KMS-11 (cell line): Measurements from ENCODE around the gene TREH.

Experiments
- H2AFZ ChIP-seq: fragments of 200-600 bp; sonication (generic); 2 replicates; pipeline ENCODE4 v1.6.1; 2016; ENCODE audit warnings: antibody characterized with exemption, mixed run types, low read depth
- H3K27ac ChIP-seq: fragments of 200-600 bp; sonication (generic); 2 replicates; pipeline ENCODE4 v1.6.1; 2016; ENCODE audit warnings: mild to moderate bottlenecking, mixed run types
- H3K27me3 ChIP-seq: fragments of 200-600 bp; sonication (generic); 2 replicates; pipeline ENCODE4 v1.6.1; 2017; ENCODE audit warnings: mild to moderate bottlenecking, low read depth, mixed run types, moderate library complexity; ENCODE audit not compliant: insufficient read depth
- H3K36me3 ChIP-seq: fragments of 200-600 bp; sonication (generic); 2 replicates; pipeline ENCODE4 v1.6.1; 2017; ENCODE audit warnings: mild to moderate bottlenecking, mixed run types; ENCODE audit not compliant: insufficient read depth
- H3K4me1 ChIP-seq: fragments of 200-600 bp; sonication (generic); 2 replicates; pipeline ENCODE4 v1.6.1; 2016; ENCODE audit warnings: mild to moderate bottlenecking, low read depth, mixed run types; ENCODE audit not compliant: poor library complexity, severe bottlenecking
- H3K4me2 ChIP-seq: fragments of 200-600 bp; sonication (generic); 2 replicates; pipeline ENCODE4 v1.7.0; 2016; ENCODE audit warnings: mild to moderate bottlenecking, mixed run types
- H3K4me3 ChIP-seq: fragments of 200-600 bp; sonication (generic); IDR thresholded peaks from 2 replicates; pipeline ENCODE4 v1.6.1; 2017; ENCODE audit warnings: low read depth, low read length, mixed read lengths; ENCODE audit not compliant: insufficient read depth
- H3K79me2 ChIP-seq: fragments of 200-600 bp; sonication (generic); 2 replicates; pipeline ENCODE4 v1.6.1; 2016; ENCODE audit warnings: low read depth, mixed run types; ENCODE audit not compliant: insufficient read depth
- H3K9ac ChIP-seq: fragments of 200-600 bp; sonication (generic); 2 replicates; pipeline ENCODE4 v1.6.1; 2016; ENCODE audit warnings: mild to moderate bottlenecking, mixed run types
- H4K20me1 ChIP-seq: fragments of 200-600 bp; sonication (generic); 2 replicates; pipeline ENCODE4 v1.6.1; 2016; ENCODE audit warnings: mild to moderate bottlenecking, mixed run types; ENCODE audit not compliant: insufficient read depth
- CTCF ChIP-seq: fragments of 200-600 bp; sonication (generic); conservative IDR thresholded peaks from 2 replicates; pipeline ENCODE4 v1.6.1; 2017; ENCODE audit warnings: low read depth, mild to moderate bottlenecking, antibody characterized with exemption, low read length, moderate library complexity, mixed read lengths

TREH gene

GRCh38 chr11:118708296-118708695 lies 28.8 kb upstream of the TREH start:
- no peak for TF ChIP-seq CTCF
- no peaks in the 10 kb centered on the region for H3K36me3 ChIP-seq
- H3K4me1 ChIP-seq, result no peaks in the 10 kb centered on the region
- H3K79me2 ChIP-seq, result no peaks in the 10 kb centered on the region
- H3K4me3 ChIP-seq, result no peak overlapping the region
- no peaks in the 10 kb centered on the region for H4K20me1 ChIP-seq
- no peak overlapping the region for H3K9ac ChIP-seq
- H3K27ac ChIP-seq, result no peak overlapping the region
- no peak overlapping the region for H3K4me2 ChIP-seq
- H2AFZ ChIP-seq, result no peak overlapping the region
- H3K27me3 ChIP-seq, result no peaks in the 10 kb centered on the region

GRCh38 chr11:118706546-118706825 lies 27.0 kb upstream of the TREH start:
- TF ChIP-seq CTCF, result no peak
- no peak overlapping the region for H3K27ac ChIP-seq
- H3K9ac ChIP-seq, result no peak overlapping the region
- no peak overlapping the region for H2AFZ ChIP-seq
- H3K4me1 ChIP-seq, result no peaks in the 10 kb centered on the region
- no peaks in the 10 kb centered on the region for H3K27me3 ChIP-seq
- H4K20me1 ChIP-seq, result no peaks in the 10 kb centered on the region
- H3K79me2 ChIP-seq, result no peaks in the 10 kb centered on the region
- no peaks in the 10 kb centered on the region for H3K36me3 ChIP-seq
- no peak overlapping the region for H3K4me3 ChIP-seq
- no peak overlapping the region for H3K4me2 ChIP-seq

GRCh38 chr11:118705791-118706545 lies 26.5 kb upstream of the TREH start:
- H3K27me3 ChIP-seq, result no peaks in the 10 kb centered on the region

GRCh38 chr11:118705111-118705741 lies 25.8 kb upstream of the TREH start:
- Histone ChIP-seq H3K36me3 (no peaks in the 10 kb centered on the region), H3K79me2 (no peaks in the 10 kb centered on the region), H3K27ac (no peak overlapping the region), H3K4me1 (no peaks in the 10 kb centered on the region), H4K20me1 (no peaks in the 10 kb centered on the region), H3K9ac (no peak overlapping the region), H3K4me2 (no peak overlapping the region), H3K4me3 (no peak overlapping the region), H2AFZ (no peak overlapping the region), H3K27me3 (no peaks in the 10 kb centered on the region)
- TF ChIP-seq CTCF, result no peak

More at GRCh38 chr11:118705791-118706545, 26.5 kb upstream of the TREH start:
- Histone ChIP-seq H3K4me2 (no peak overlapping the region), H3K79me2 (no peaks in the 10 kb centered on the region), H3K36me3 (no peaks in the 10 kb centered on the region), H3K9ac (no peak overlapping the region), H3K27ac (no peak overlapping the region), H3K4me3 (no peak overlapping the region), H2AFZ (no peak overlapping the region), H4K20me1 (no peaks in the 10 kb centered on the region), H3K4me1 (no peaks in the 10 kb centered on the region)
- TF ChIP-seq CTCF, result no peak
